ENCODE measurements around the gene SEPHS1. TPM values are rescaled to one million over a fixed set of nuclear protein-coding genes. Genes with fewer than 3 reads are reported as not detected.

SEPHS1 gene
- total and polyA plus RNA-seq, 2 experiments from 2014 or later: 45.9 to 52.8 TPM

DNA sequence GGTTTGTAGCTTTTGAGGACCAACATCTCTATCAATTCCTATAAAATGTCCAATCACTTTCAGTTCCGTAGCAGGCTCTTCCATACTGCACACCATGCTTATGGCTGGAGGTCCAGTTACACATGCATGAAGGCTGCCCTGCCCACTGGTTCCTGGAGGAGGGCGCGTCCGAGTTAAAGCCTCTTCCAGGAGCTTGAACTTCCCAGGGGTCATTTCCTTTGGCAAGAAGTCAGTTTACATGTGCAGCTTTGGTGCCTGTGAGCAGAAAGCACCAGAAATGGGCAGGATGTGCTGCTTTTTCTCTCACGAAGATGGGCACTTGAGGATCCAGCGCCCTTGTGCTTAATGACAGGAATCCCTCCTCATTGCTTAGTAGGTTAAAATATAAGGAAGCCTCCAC lies 30.6 kb downstream of the SEPHS1 start:
- Histone ChIP-seq H4K20me1 (ENCODE audit: insufficient read depth, poor library complexity, severe bottlenecking) (no peaks in the 10 kb centered on the region), H3K4me3 (no peak overlapping the region), H3K4me2 (no peak overlapping the region), H3K27me3 (no peaks in the 10 kb centered on the region), H3K9me2 (replicated peaks; ENCODE audit: insufficient read depth) (no peaks in the 10 kb centered on the region), H3K4me1 (ENCODE audit: insufficient read depth) (no peaks in the 10 kb centered on the region), H2AFZ (no peak overlapping the region), H3K79me2 (no peaks in the 10 kb centered on the region), H3K9me3 (ENCODE audit: low read depth) (no peaks in the 10 kb centered on the region), H3K36me3 (replicated peaks; ENCODE audit: insufficient read depth, low read depth) (no peaks in the 10 kb centered on the region), H3K27ac (no peak overlapping the region)
- no peak for DNase-seq (ENCODE audit: low spot score)
- WGBS (ENCODE audit: low lambda C conversion rate, missing lambda C conversion rate): 89% methylated on average over 6 of the region's 6 CpGs
- no peak for TF ChIP-seq EZH2 (IDR thresholded peaks at IDR 0.05; ENCODE audit: borderline replicate concordance)

DNA sequence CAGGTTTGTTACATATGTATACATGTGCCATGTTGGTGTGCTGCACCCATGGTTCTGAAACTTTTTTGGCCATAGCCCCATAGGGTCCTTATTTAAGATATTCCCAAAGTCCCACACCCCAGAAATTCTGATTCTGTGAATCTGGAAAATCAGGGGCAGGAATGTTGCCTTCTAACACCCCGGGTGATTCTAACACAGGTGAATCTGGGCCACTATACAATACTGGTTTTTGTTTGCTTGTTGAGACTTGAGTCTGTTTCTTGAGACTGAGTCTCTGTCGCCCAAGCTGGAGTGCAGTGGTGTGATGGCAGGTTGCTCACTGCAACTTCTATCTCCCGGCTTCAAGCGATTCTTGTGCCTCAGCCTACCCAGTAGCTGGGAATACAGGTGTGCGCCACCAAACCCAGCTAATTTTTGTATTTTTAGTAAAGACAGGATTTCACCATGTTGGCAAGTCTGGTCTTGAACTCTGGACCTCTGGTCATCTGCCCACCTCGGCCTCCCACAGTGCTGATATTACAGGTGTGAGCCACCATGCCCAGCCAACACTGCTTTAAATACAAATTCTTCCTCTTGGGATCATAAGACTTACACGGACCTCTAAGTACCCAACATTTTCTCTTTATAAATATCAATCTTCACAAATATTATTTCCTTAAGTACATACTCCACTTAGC lies 31.3 kb downstream of the SEPHS1 start:
- H4K20me1 ChIP-seq (ENCODE audit: insufficient read depth, poor library complexity, severe bottlenecking): no peaks in the 10 kb centered on the region
- H3K4me3 ChIP-seq: no peak overlapping the region
- H3K4me2 ChIP-seq: no peak overlapping the region
- H3K9me3 ChIP-seq (ENCODE audit: low read depth): no peaks in the 10 kb centered on the region
- H3K27me3 ChIP-seq: no peaks in the 10 kb centered on the region
- H3K79me2 ChIP-seq: no peaks in the 10 kb centered on the region
- DNase-seq (ENCODE audit: low spot score): no peak
- WGBS (ENCODE audit: low lambda C conversion rate, missing lambda C conversion rate): 93% methylated on average over 7 of the region's 7 CpGs
- no peak overlapping the region for H2AFZ ChIP-seq
- H3K27ac ChIP-seq: no peak overlapping the region
- no peak for TF ChIP-seq EZH2 (IDR thresholded peaks at IDR 0.05; ENCODE audit: borderline replicate concordance)
- no peak for TF ChIP-seq CTCF (IDR thresholded peaks at IDR 0.05; ENCODE audit: poor library complexity)
- TF ChIP-seq EZH2phosphoT487 (IDR thresholded peaks at IDR 0.05; ENCODE audit: low read depth, severe bottlenecking, unreplicated experiment): no peak
- no peaks in the 10 kb centered on the region for H3K36me3 ChIP-seq (replicated peaks; ENCODE audit: insufficient read depth, low read depth)
- no peaks in the 10 kb centered on the region for H3K4me1 ChIP-seq (ENCODE audit: insufficient read depth)
- H3K9me2 ChIP-seq (replicated peaks; ENCODE audit: insufficient read depth): no peaks in the 10 kb centered on the region

DNA sequence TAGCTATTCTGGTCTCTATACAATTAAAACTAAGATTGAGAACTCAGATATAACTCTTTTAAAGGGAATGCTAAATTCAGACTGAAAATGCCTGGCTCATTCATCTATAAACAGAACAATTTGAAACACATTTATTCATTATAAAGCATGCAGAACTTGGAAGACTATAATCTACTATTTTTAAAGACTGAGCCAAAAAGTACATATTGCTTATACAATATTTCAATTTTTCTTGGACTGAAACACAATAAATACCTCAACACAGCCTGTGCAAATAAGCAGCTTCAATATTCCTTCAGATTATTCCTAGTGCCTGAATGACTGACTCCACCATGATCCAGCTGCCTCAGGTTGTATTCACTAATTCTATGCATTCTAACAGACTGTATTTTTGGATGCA lies 32.7 kb downstream of the SEPHS1 start:
- Histone ChIP-seq H3K9me3 (ENCODE audit: low read depth) (no peaks in the 10 kb centered on the region), H3K9me2 (replicated peaks; ENCODE audit: insufficient read depth) (no peaks in the 10 kb centered on the region), H3K79me2 (no peaks in the 10 kb centered on the region), H4K20me1 (ENCODE audit: insufficient read depth, poor library complexity, severe bottlenecking) (no peaks in the 10 kb centered on the region), H3K27ac (no peak overlapping the region), H3K4me2 (no peak overlapping the region), H2AFZ (no peak overlapping the region), H3K36me3 (replicated peaks; ENCODE audit: insufficient read depth, low read depth) (no peaks in the 10 kb centered on the region), H3K27me3 (no peaks in the 10 kb centered on the region), H3K4me3 (no peak overlapping the region), H3K4me1 (ENCODE audit: insufficient read depth) (no peaks in the 10 kb centered on the region)
- no peak for TF ChIP-seq CTCF (IDR thresholded peaks at IDR 0.05; ENCODE audit: poor library complexity)
- no peak for TF ChIP-seq EZH2 (IDR thresholded peaks at IDR 0.05; ENCODE audit: borderline replicate concordance)
- TF ChIP-seq EZH2phosphoT487 (IDR thresholded peaks at IDR 0.05; ENCODE audit: low read depth, severe bottlenecking, unreplicated experiment): no peak
- no peak for DNase-seq (ENCODE audit: low spot score)

DNA sequence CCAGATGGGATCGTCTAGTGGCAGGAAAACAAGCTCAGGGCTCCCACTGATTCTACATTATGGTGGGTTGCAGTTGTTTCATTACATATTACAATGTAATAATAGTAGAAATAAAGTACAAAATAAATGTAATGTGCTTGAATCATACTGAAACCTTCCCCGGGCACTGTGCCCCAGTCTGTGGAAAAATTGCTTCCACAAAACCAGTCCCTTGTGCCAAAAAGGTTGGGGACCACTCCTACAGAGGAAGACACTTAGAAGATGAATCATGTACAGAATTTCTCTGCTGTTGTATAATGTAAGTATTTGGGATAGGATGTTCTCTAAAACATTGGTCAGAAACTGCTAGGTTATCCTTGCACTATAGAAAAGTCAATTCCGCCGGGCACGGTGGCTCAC lies 36.9 kb downstream of the SEPHS1 start:
- Histone ChIP-seq H3K36me3 (replicated peaks; ENCODE audit: insufficient read depth, low read depth) (no peaks in the 10 kb centered on the region), H3K4me1 (ENCODE audit: insufficient read depth) (no peaks in the 10 kb centered on the region), H3K9me2 (replicated peaks; ENCODE audit: insufficient read depth) (no peaks in the 10 kb centered on the region), H3K9me3 (ENCODE audit: low read depth) (no peaks in the 10 kb centered on the region), H3K27me3 (no peaks in the 10 kb centered on the region), H3K27ac (no peak overlapping the region), H4K20me1 (ENCODE audit: insufficient read depth, poor library complexity, severe bottlenecking) (no peaks in the 10 kb centered on the region), H3K4me3 (no peak overlapping the region), H3K4me2 (no peak overlapping the region), H3K79me2 (no peaks in the 10 kb centered on the region), H2AFZ (no peak overlapping the region)
- DNase-seq (ENCODE audit: low spot score): no peak
- TF ChIP-seq CTCF (IDR thresholded peaks at IDR 0.05; ENCODE audit: poor library complexity) (no peak), EZH2 (IDR thresholded peaks at IDR 0.05; ENCODE audit: borderline replicate concordance) (no peak), EZH2phosphoT487 (IDR thresholded peaks at IDR 0.05; ENCODE audit: low read depth, severe bottlenecking, unreplicated experiment) (no peak)
- WGBS (ENCODE audit: low lambda C conversion rate, missing lambda C conversion rate): 87% methylated on average over 5 of the region's 5 CpGs
